DOHH2 (cell line): ENCODE results near the gene NID1.

Source experiments
- CTCF ChIP-seq: fragments of 200-600 bp; sonication (generic); IDR thresholded peaks from one replicate; pipeline ENCODE4 v1.5.1; 2014; ENCODE audit warnings: antibody characterized with exemption, mild to moderate bottlenecking, low read depth, low read length; ENCODE audit not compliant: poor library complexity, severe bottlenecking
- EZH2phosphoT487 ChIP-seq: fragments of 200-600 bp; sonication (generic); IDR thresholded peaks from 2 replicates; pipeline ENCODE4 v1.6.1; 2017; ENCODE audit warnings: borderline replicate concordance, mild to moderate bottlenecking, antibody characterized with exemption, low read length, moderate library complexity, mixed read lengths

GRCh38 chr1:236015539-236015938 is 49.4 kb downstream of the NID1 start:
- no peak for TF ChIP-seq CTCF
- TF ChIP-seq EZH2phosphoT487 = no peak
